GM18498 (cell line): ENCODE measurements around the gene BCKDK.
"Not testable (repeated sequence)": the region's sequence is repeated elsewhere in the genome, so short reads cannot be mapped to it uniquely, and the experiment has no call there.

Experiments used
- ATAC-seq: cut with Tn5 transposase; IDR thresholded peaks from one replicate; pipeline ENCODE4 v1.9.1; 2021; ENCODE audit warnings: mild to moderate bottlenecking, moderate library complexity; ENCODE audit not compliant: unreplicated experiment

The BCKDK gene

GRCh38 chr16:31094424-31095120, 13.6 kb upstream of the BCKDK start, which contains the start of gene VKORC1:
VKORC1 (minus strand) TSS chr16:31094797; CDS start chr16:31094729, 68 bp downstream.
- ATAC-seq, result peak; percentile 87

DNA sequence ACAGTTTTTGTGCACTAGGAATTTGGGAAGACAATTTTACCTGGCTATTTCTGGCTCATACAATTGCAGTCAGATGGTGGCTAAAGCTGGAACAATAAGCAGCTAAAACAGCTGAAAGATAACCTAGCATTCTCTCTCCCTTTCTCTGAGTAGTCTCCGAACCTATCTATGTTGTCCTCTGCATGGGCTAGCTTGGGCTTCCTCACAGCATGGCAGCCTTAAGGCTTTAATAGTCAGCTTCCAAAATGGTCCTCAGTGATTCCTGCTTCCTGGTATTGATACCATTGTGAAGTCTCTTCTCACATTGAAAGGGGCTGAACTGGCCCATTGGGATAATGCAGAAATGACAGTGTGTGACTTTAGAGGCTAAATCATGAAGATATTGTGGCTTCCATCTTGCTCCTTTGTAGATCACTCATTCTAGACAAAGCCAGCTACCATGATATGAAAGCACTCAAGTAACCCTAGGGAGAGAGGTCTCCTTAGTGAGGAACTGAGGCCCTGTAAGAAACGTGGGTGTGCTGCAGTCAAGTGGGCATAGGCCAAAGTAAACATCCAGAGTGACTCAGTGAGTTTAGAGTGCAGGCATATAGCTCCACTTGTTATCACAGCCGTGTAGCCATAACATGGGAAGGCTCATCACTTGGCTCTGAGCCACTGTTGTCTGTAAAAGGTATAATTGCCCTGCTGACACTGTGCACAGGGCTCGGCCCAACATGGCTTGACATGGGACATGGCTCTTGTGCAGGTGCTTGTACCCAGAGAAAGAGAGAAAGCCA, 8.1 kb upstream of the BCKDK start:
- ATAC-seq, result no peak

GRCh38 chr16:31100876-31101641, 7.1 kb upstream of the BCKDK start:
- not testable (repeated sequence) for ATAC-seq

GRCh38 chr16:31105677-31106213, 2.4 kb upstream of the BCKDK start:
- ATAC-seq, result peak; percentile 36

GRCh38 chr16:31106509-31107464, 1.4 kb upstream of the BCKDK start:
- ATAC-seq, result no peak

- peak; percentile 55 for ATAC-seq
These were observed 720 bp upstream of the BCKDK start for GRCh38 chr16:31107465-31107867.

DNA sequence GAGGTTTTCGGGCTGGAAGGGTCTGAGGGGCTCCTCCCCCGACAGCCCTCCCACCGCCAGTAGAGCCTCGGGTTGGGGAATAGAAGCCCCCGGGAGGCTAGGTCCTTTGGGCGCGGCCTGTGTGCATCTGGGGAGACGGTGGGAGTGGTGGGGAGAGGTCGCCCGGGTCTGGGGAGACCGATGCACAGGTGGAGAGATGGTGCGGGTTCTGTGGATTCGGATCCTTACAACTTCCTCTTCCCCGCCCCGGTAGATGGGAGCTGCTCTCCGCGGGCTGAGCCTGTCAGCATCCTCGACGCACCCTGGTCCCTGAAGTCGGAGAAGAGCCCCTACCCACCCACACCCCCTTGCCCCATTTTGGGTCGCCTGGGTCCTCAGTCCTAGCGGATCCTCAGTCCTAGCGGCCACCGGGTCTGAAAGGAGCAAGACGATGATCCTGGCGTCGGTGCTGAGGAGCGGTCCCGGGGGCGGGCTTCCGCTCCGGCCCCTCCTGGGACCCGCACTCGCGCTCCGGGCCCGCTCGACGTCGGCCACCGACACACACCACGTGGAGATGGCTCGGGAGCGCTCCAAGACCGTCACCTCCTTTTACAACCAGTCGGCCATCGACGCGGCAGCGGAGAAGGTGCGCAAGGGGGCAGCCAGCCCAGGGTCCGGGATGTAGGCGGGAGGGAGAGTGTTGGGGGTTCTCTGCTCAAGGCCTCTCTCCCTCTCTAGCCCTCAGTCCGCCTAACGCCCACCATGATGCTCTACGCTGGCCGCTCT, 790 bp downstream of the BCKDK start:
- no peak for ATAC-seq

DNA sequence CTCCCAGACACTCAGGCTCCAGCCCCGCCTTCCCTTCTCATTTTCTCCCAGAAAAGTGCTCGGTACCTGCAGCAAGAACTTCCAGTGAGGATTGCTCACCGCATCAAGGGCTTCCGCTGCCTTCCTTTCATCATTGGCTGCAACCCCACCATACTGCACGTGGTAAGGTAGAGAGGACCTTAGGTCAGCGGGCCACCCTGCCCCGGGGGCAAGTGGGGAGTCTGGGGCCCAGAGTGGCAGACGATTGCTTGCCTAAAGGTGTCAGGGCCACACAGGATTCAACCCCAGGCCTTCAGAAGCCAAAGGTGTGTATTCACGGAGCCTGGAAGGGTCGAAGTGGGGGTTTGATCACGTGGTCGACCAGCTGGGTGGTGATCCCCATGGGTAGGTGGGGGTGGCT, 1.4 kb downstream of the BCKDK start:
- no peak for ATAC-seq

DNA sequence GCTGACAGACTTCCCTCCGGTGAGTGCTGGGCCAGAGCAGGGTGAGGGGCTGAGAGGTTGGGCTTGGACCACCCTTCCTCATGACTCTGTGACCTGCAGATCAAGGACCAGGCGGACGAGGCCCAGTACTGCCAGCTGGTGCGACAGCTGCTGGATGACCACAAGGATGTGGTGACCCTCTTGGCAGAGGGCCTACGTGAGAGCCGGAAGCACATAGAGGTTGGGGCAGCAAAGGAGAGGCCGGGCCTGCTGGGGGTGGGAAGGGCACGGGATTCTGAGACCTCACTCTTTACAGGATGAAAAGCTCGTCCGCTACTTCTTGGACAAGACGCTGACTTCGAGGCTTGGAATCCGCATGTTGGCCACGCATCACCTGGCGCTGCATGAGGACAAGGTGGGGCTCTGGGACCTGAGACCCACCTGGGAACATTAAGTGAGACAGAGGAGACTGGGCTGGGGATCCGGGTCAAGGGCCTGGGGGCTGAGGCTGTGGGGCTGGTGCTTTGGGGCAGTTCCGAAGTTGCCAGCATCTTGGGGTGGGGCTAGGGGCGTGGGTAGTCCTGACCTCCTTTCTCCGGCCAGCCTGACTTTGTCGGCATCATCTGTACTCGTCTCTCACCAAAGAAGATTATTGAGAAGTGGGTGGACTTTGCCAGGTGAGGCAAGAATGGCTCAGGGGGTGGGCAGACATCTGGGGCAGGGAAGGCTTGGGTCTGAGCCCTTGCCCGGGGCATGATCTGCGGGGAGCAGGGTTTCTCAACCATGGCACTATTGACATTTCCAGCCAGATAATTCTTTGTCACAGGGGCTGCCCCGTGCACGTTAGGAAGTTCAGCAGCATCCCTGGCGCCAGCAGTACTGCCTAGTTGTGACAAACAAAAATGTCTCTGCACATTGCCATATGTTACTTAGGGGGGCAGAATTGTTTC, 2.2 kb downstream of the BCKDK start:
- ATAC-seq, result no peak

- no peak for ATAC-seq
These were observed 3.8 kb downstream of the BCKDK start for GRCh38 chr16:31111881-31112466.

DNA sequence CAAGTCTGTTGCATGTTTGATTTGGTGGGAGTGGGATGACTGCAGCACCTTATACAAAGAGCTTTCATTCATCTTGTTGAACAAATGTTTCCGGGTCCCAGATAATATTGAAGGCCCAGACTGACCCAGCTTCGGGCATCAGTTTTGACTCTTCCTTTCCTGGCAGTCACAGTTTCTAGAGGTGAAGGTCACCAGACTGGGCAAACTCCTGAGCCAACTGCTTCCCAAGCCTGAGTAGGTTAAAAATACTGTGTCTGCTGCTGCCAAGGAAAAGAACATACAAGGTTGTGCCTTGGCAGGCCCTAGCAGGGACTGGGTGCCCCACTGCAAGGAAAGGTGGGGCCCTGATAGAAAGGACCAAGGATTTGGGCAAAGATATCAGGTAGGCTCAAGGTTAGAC, 4.5 kb downstream of the BCKDK start:
- no peak for ATAC-seq

DNA sequence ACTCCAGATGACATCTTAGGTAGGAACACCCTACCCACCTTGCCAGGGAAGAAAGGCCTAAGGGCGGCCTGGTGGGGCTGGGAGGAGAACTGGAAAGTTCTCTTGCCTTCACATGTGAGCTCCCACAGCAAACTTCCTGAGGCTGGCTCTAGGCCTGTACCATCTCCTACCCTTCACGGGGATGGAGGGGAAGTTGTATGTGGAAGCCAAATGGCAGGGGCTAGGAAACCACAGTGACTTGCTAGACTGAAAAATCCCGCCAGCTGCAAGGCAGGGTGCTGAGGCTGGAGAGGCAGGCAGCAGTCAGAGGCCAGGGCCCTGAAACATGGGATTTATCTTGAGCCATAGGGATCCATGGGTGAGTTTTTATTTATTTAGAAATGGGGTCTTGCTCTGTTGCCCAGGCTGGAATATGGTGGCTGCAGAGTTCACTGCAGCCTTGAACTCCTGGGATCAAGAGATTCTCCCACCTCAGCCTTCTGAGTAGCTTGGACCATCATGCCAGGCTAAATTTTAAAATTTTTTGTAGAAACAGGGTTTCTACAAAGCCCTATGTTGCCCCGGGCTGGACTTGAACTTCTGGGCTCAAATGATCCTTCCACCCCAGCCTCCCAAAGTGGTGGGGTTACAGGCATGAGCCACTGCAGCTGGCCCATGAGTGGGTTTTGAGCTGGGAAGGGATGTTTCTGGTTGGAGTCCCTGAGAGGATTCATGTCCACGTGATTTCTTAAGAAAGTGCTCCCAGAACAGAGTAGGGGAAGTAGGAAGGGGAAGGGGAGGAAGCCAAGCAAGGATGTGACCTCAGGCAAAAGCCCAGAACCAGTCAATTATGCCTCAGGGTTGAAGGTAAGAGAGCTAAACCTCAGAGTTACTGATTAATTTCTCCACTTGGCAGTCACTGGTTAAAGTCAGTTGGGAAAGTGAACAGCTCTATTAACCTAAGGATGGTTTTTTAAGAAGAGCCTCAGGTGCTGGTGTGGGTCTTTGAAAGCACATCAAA, 5.2 kb downstream of the BCKDK start:
- ATAC-seq, result no peak

DNA sequence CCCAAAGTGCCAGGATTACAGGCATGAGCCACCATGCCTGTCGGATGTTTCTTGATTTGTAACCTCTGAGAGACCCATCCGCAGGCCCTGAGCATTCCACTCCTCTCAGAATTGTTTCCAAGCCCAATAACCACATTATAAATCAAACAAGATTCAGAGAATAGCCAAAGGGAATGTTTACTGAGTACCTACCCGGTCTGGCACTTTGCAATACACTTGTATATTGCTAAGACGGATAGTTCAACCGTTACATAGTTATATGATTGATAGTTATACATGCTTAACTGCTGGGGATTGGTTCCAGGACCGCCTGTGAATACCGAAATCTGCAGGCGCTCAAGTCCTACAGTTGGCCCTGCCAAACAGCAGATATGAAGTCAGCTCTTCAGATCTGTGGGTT, 6.3 kb downstream of the BCKDK start:
- ATAC-seq, result no peak

DNA sequence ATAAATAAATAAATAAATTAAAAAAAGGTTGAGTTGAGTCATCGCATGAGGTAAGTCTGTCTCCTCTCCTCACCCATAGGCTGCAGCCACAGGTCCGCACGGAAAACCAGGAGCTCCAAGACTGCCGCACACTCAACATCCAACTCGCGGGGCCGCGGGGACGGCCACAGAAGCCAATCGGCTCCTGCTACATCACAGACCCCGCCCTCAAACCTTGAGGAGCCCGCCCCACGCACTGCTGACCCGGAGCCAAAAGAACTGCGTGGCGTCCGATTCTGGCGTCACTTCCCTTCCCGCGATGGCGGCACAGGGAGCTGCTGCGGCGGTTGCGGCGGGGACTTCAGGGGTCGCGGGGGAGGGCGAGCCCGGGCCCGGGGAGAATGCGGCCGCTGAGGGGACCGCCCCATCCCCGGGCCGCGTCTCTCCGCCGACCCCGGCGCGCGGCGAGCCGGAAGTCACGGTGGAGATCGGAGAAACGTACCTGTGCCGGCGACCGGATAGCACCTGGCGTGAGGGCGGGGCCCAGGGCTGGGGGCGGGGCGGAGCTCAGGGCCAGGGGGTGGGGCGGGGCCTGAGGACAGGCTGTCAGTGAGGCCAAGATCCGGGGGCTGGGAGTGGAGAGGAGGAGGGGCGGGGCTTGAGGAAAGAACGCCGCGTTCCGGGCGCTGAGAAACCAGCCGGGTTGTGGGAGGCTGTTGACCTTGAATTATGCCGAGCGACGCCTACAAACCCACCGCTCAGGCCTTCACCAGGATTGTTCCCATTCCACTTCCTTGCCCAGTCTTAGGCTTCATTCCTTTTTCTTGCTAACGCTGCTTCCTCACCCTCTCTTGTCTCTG, 9.4 kb downstream of the BCKDK start, which contains the start of gene KAT8:
KAT8 (plus strand) TSS at position 281 of the 839 bp plus-strand sequence; CDS start at position 299, 18 bp downstream.
- peak; percentile 93 for ATAC-seq

- ATAC-seq, result no peak
These were observed 10.3 kb downstream of the BCKDK start for GRCh38 chr16:31118223-31119155.
